ENCODE results near the gene MIER1.

GRCh38 chr1:66981679-66982078 lies 56.9 kb downstream of the MIER1 start:
- no peak for TF ChIP-seq POLR2A (IDR thresholded peaks at IDR 0.05)
- TF ChIP-seq, protein P1, sequence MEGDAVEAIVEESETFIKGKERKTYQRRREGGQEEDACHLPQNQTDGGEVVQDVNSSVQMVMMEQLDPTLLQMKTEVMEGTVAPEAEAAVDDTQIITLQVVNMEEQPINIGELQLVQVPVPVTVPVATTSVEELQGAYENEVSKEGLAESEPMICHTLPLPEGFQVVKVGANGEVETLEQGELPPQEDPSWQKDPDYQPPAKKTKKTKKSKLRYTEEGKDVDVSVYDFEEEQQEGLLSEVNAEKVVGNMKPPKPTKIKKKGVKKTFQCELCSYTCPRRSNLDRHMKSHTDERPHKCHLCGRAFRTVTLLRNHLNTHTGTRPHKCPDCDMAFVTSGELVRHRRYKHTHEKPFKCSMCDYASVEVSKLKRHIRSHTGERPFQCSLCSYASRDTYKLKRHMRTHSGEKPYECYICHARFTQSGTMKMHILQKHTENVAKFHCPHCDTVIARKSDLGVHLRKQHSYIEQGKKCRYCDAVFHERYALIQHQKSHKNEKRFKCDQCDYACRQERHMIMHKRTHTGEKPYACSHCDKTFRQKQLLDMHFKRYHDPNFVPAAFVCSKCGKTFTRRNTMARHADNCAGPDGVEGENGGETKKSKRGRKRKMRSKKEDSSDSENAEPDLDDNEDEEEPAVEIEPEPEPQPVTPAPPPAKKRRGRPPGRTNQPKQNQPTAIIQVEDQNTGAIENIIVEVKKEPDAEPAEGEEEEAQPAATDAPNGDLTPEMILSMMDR (IDR thresholded peaks at IDR 0.05) = no peak
